ENCODE results near the gene ARHGAP1. TPM values are rescaled to one million over a fixed set of nuclear protein-coding genes. Genes with fewer than 3 reads are reported as not detected.

Gene ARHGAP1
- polyA plus RNA-seq, 3 donors: 31.6 to 59.3 (median 44.1) TPM

DNA sequence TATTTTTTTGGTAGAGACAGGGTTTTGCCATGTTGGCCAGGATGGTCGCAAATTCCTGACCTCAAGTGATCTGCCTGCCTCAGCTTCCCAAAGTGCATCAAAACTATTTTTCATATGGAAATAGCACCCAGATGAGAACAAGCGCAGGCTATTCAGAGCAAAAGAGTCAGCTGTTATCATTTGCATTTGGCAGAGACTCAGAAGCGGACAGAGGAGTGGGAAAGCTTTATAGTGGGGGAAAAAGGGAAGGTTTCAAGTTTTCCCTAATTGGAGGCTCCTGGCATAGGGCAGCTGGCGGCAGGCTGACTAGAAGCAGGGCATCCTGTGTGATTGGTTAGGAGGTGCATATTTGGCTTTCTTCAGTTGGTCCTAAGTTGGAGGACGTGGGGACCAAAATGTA is 62.9 kb downstream of the ARHGAP1 start:
- peaks cover 46% of the 10 kb centered on the region for H4K20me1 ChIP-seq (ENCODE audit: insufficient read depth, low read length)
- Mint-ChIP-seq H3K9me3 (peaks cover 0 to 6% (median 2%) of the 10 kb centered on the region in 7 donors), H3K27me3 (ENCODE audit: low read depth in 3 of 3) (peaks cover 0 to 2% (median 0%) of the 10 kb centered on the region in 3 donors), H3K36me3 (peaks cover 41 to 74% of the 10 kb centered on the region in 2 donors), H3K4me3 (no peak overlapping the region), H3K27ac (no peak overlapping the region), H3K4me1 (peaks cover 8% of the 10 kb centered on the region)
- TF ChIP-seq, protein P1, sequence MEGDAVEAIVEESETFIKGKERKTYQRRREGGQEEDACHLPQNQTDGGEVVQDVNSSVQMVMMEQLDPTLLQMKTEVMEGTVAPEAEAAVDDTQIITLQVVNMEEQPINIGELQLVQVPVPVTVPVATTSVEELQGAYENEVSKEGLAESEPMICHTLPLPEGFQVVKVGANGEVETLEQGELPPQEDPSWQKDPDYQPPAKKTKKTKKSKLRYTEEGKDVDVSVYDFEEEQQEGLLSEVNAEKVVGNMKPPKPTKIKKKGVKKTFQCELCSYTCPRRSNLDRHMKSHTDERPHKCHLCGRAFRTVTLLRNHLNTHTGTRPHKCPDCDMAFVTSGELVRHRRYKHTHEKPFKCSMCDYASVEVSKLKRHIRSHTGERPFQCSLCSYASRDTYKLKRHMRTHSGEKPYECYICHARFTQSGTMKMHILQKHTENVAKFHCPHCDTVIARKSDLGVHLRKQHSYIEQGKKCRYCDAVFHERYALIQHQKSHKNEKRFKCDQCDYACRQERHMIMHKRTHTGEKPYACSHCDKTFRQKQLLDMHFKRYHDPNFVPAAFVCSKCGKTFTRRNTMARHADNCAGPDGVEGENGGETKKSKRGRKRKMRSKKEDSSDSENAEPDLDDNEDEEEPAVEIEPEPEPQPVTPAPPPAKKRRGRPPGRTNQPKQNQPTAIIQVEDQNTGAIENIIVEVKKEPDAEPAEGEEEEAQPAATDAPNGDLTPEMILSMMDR (IDR thresholded peaks at IDR 0.05): no peak
- H3K9ac ChIP-seq (ENCODE audit: insufficient read depth, low read length, poor library complexity, severe bottlenecking): no peak overlapping the region
- no peak overlapping the region for H3K4me3 ChIP-seq (replicated peaks in 1 of 3; ENCODE audit: low read depth in 2 of 3, low read length in 3 of 3)
- peaks cover 32 to 81% of the 10 kb centered on the region in 2 donors for H3K36me3 ChIP-seq (replicated peaks in 1 of 2; ENCODE audit: control insufficient read depth in 1 of 2, insufficient read depth in 2 of 2, low read length in 2 of 2)
- no peak for DNase-seq
- no peak overlapping the region for H3K4me2 ChIP-seq (replicated peaks; ENCODE audit: extremely low read depth, low read length, poor library complexity, severe bottlenecking)
- no peaks in the 10 kb centered on the region for H3K9me3 ChIP-seq (replicated peaks in 1 of 2; ENCODE audit: control insufficient read depth in 1 of 2, insufficient read depth in 1 of 2, low read length in 2 of 2)
- intact Hi-C loops (cut with micrococcal nuclease): no loop called here
- H3K27me3 ChIP-seq (ENCODE audit: control insufficient read depth in 2 of 2, insufficient read depth in 2 of 2, low read length in 2 of 2): no peaks in the 10 kb centered on the region
- peaks cover 45% of the 10 kb centered on the region for H3K79me2 ChIP-seq (ENCODE audit: insufficient read depth, low read length)
- H2AFZ ChIP-seq (ENCODE audit: insufficient read depth, low read depth, low read length, poor library complexity, severe bottlenecking): no peak overlapping the region
- WGBS (ENCODE audit: insufficient coverage): 100% methylated on average over 2 of the region's 5 CpGs
- no peak overlapping the region for H3K27ac ChIP-seq (ENCODE audit: low read depth in 1 of 2, low read length in 2 of 2)
- no peaks in the 10 kb centered on the region for H3K4me1 ChIP-seq (ENCODE audit: control insufficient read depth in 1 of 2, insufficient read depth in 2 of 2, low read length in 2 of 2)

GRCh38 chr11:46635557-46636139 is 64.8 kb downstream of the ARHGAP1 start:
- peak overlapping the region in 1 of 2 donors; percentile 41 for H3K27ac ChIP-seq (ENCODE audit: low read depth in 1 of 2, low read length in 2 of 2)
- no peaks in the 10 kb centered on the region for H3K4me1 ChIP-seq (ENCODE audit: control insufficient read depth in 1 of 2, insufficient read depth in 2 of 2, low read length in 2 of 2)
- Mint-ChIP-seq H3K9me3 (peaks cover 0 to 3% (median 1%) of the 10 kb centered on the region in 7 donors), H3K27ac (no peak overlapping the region), H3K36me3 (peaks cover 51 to 74% of the 10 kb centered on the region in 2 donors), H3K27me3 (ENCODE audit: low read depth in 3 of 3) (peaks cover 0 to 2% (median 0%) of the 10 kb centered on the region in 3 donors), H3K4me1 (peaks cover 4% of the 10 kb centered on the region), H3K4me3 (no peak overlapping the region)
- H3K27me3 ChIP-seq (ENCODE audit: control insufficient read depth in 2 of 2, insufficient read depth in 2 of 2, low read length in 2 of 2): no peaks in the 10 kb centered on the region
- intact Hi-C loops (cut with micrococcal nuclease): no loop called here
- H3K4me3 ChIP-seq (replicated peaks in 1 of 3; ENCODE audit: low read depth in 2 of 3, low read length in 3 of 3): no peak overlapping the region
- H3K36me3 ChIP-seq (replicated peaks in 1 of 2; ENCODE audit: control insufficient read depth in 1 of 2, insufficient read depth in 2 of 2, low read length in 2 of 2): peaks cover 48 to 84% of the 10 kb centered on the region in 2 donors
- TF ChIP-seq, protein P1 (IDR thresholded peaks at IDR 0.05): no peak
- no peak overlapping the region for H3K4me2 ChIP-seq (replicated peaks; ENCODE audit: extremely low read depth, low read length, poor library complexity, severe bottlenecking)
- WGBS (ENCODE audit: insufficient coverage): no CpG with 5 or more reads among the region's 5 CpGs
- H3K79me2 ChIP-seq (ENCODE audit: insufficient read depth, low read length): peaks cover 43% of the 10 kb centered on the region
- H3K9me3 ChIP-seq (replicated peaks in 1 of 2; ENCODE audit: control insufficient read depth in 1 of 2, insufficient read depth in 1 of 2, low read length in 2 of 2): no peaks in the 10 kb centered on the region
- DNase-seq: no peak
- peaks cover 38% of the 10 kb centered on the region for H4K20me1 ChIP-seq (ENCODE audit: insufficient read depth, low read length)
- no peak overlapping the region for H3K9ac ChIP-seq (ENCODE audit: insufficient read depth, low read length, poor library complexity, severe bottlenecking)
- H2AFZ ChIP-seq (ENCODE audit: insufficient read depth, low read depth, low read length, poor library complexity, severe bottlenecking): no peak overlapping the region
